ENCODE results near the gene FBXO41. TPM values are rescaled to one million over a fixed set of nuclear protein-coding genes. Genes with fewer than 3 reads are reported as not detected.

The FBXO41 gene
- total and polyA plus RNA-seq, 2 donors (not counting 3 experiments of a cell fraction or from before 2014, with no cell fraction given), result 0.88 to 1.5 TPM

DNA sequence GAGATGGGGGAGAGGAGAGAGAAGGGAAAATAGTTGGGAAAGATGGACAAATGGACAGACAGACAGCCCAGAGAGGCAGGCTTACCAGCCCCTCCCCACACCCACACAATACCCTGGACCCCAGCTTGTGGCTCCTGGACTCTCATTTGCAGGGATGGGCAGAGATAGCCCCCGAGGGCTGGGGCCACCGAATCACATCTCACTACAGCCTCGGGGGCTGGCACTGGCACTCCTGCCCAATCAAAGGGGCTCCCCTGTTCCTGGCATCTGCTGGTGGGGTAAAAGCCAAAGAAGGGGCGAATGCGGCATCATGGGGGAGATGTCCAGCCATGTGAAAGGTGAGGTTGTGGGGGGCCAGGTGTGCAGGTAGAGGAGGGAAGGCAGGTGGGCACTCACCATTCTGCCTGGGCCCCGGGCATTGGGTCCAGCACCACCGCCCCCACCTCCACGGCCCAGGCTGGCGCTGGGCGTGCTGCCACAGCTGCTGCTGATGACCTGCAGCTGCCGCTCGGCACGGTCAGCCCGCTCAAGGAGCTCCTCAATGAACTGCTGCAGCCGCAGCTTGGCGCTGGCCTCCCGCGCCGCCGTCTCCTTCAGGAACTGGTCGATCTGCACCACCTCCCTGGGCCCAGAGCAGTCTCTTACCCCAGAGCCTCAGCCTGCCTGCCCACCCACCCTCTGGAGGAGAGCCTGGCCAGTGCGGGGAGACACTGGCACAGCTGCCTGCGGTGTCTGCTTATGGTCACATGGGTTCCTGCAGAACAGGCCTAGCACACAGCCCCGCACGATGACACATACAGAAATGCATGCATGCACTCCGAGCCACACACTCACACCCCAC lies 18.0 kb downstream of the FBXO41 start:
- intact Hi-C loops (cut with micrococcal nuclease), result no loop called here
- DNase-seq (ENCODE audit: low read depth, low spot score) (no peak), FAIRE-seq (no peak)
- BruUV-seq (replicated peaks), result no TSS peak
- Histone ChIP-seq H3K4me1 (ENCODE audit: control insufficient read depth, extremely low read depth, insufficient read depth, low read length) (no peaks in the 10 kb centered on the region), H3K27me3 (ENCODE audit: control insufficient read depth in 2 of 2, insufficient read depth in 2 of 2, low read length in 2 of 2) (peaks cover 37 to 42% of the 10 kb centered on the region in 2 experiments), H3K9ac (replicated peaks; ENCODE audit: extremely low read depth, insufficient read depth, low read length) (no peak overlapping the region), H2AFZ (ENCODE audit: low read depth, low read length) (no peak overlapping the region), H3K9me1 (replicated peaks; ENCODE audit: control insufficient read depth, extremely low read depth, insufficient read depth, low read length) (no peaks in the 10 kb centered on the region), H3K9me3 (replicated peaks; ENCODE audit: control insufficient read depth, insufficient read depth, low read length) (no peaks in the 10 kb centered on the region), H3K36me3 (ENCODE audit: control insufficient read depth in 2 of 2, extremely low read depth in 1 of 2, insufficient read depth in 2 of 2, low read length in 2 of 2) (no peaks in the 10 kb centered on the region), H3K79me2 (ENCODE audit: control insufficient read depth, insufficient read depth, low read length) (no peaks in the 10 kb centered on the region), H3K4me2 (ENCODE audit: insufficient read depth, low read length) (no peak overlapping the region), H3K27ac (ENCODE audit: insufficient read depth, low read depth, low read length) (no peak overlapping the region), H4K20me1 (replicated peaks; ENCODE audit: control insufficient read depth, extremely low read depth, insufficient read depth, low read length) (no peaks in the 10 kb centered on the region), H3K4me3 (replicated peaks in 1 of 3; ENCODE audit: insufficient read depth in 1 of 3, low read depth in 1 of 3, low read length in 3 of 3) (no peak overlapping the region)
- dilution Hi-C loops (cut with MboI; ENCODE audit: extremely low pct_ligation_motif_present, low sequenced_read_pairs), result no loop called here
- TF ChIP-seq MAX (IDR thresholded peaks at IDR 0.05; ENCODE audit: insufficient read depth, insufficient read length) (no peak), FOS (IDR thresholded peaks at IDR 0.05; ENCODE audit: borderline replicate concordance, insufficient read depth, low read length) (no peak), POLR2AphosphoS5 (IDR thresholded peaks at IDR 0.05; ENCODE audit: insufficient read depth, low read depth, low read length) (no peak), POLR2A (IDR thresholded peaks at IDR 0.05; ENCODE audit: low read depth, low read length) (no peak), MYC (IDR thresholded peaks at IDR 0.05; ENCODE audit: low read depth, low read length) (no peak), GATA2 (IDR thresholded peaks at IDR 0.05; ENCODE audit: insufficient read depth, insufficient read length, low read depth, low read length) (no peak), JUN (IDR thresholded peaks at IDR 0.05; ENCODE audit: borderline replicate concordance, insufficient read depth, insufficient read length, low read depth) (no peak), EZH2 (IDR thresholded peaks at IDR 0.05; ENCODE audit: borderline replicate concordance, low read depth, low read length, severe bottlenecking) (no peak)
- TF ChIP-seq, protein P1, sequence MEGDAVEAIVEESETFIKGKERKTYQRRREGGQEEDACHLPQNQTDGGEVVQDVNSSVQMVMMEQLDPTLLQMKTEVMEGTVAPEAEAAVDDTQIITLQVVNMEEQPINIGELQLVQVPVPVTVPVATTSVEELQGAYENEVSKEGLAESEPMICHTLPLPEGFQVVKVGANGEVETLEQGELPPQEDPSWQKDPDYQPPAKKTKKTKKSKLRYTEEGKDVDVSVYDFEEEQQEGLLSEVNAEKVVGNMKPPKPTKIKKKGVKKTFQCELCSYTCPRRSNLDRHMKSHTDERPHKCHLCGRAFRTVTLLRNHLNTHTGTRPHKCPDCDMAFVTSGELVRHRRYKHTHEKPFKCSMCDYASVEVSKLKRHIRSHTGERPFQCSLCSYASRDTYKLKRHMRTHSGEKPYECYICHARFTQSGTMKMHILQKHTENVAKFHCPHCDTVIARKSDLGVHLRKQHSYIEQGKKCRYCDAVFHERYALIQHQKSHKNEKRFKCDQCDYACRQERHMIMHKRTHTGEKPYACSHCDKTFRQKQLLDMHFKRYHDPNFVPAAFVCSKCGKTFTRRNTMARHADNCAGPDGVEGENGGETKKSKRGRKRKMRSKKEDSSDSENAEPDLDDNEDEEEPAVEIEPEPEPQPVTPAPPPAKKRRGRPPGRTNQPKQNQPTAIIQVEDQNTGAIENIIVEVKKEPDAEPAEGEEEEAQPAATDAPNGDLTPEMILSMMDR (IDR thresholded peaks at IDR 0.05; ENCODE audit: extremely low read depth in 1 of 2, insufficient read depth in 1 of 2, low read depth in 1 of 2, low read length in 2 of 2), result no peak
- POLR2A ChIA-PET, result no interaction called here
- CTCF ChIA-PET, result no interaction called here
